ENCODE results near the gene TSEN54. TPM values are rescaled to one million over a fixed set of nuclear protein-coding genes. Genes with fewer than 3 reads are reported as not detected.

The TSEN54 gene
- polyA plus RNA-seq, 1 of the 3 experiments (the other 2 are of a cell fraction) = 29.8 TPM

GRCh38 chr17:75524269-75524969 is 8.1 kb downstream of the TSEN54 start:
- Histone ChIP-seq H3F3A (replicated peaks; ENCODE audit: insufficient read depth) (peaks cover 12% of the 10 kb centered on the region), H3K27ac (ENCODE audit: low read depth in 2 of 2, low read length in 1 of 2) (no peak overlapping the region), H4K20me1 (ENCODE audit: insufficient read depth) (0 out of 2 replicates have a peak, but pooled peaks cover 10% of the 10 kb centered on the region), H3K36me3 (replicated peaks in 1 of 2; ENCODE audit: control insufficient read depth in 1 of 2, insufficient read depth in 2 of 2, low read length in 1 of 2) (peaks cover 9 to 12% of the 10 kb centered on the region in 2 experiments), H3K4me3 (ENCODE audit: low read depth in 2 of 2, low read length in 1 of 2) (peak overlapping the region in 1 of 2 experiments; percentile 57; a peak in 2 of 4 replicates), H3K9me3 (no peaks in the 10 kb centered on the region), H3K4me2 (peak overlapping the region; percentile 88), H3K9ac (no peak overlapping the region), H3K79me2 (ENCODE audit: insufficient read depth) (no peaks in the 10 kb centered on the region), H3K4me1 (ENCODE audit: control insufficient read depth in 1 of 2, insufficient read depth in 2 of 2, low read depth in 1 of 2, low read length in 1 of 2) (peaks cover 0 to 14% of the 10 kb centered on the region in 2 experiments; a peak in 1 of 4 replicates), H2AFZ (ENCODE audit: low read depth) (peak overlapping the region; percentile 85; the same call in 1 of the 2 replicates), H3K9me2 (no peaks in the 10 kb centered on the region), H3K27me3 (ENCODE audit: insufficient read depth) (peaks cover 12% of the 10 kb centered on the region; the same call in 1 of the 2 replicates)
- POLR2A ChIA-PET = interaction anchor here (0.6 to 1.3 kb wide), 2 partner anchors 8 to 120 kb away, joined by 3 to 24 read pairs; partner anchors contain the start of gene TSEN54
- 59% methylated on average over 18 of the region's 24 CpGs for WGBS (ENCODE audit: low lambda C conversion rate)
- CTCF ChIA-PET = interaction anchor here (0.5 to 2.2 kb wide), 20 partner anchors 8 to 444 kb away, joined by 3 to 18 read pairs (median 4); partner anchors contain the start of gene TSEN54
- TF ChIP-seq SMC3 (IDR thresholded peaks at IDR 0.05; ENCODE audit: low read depth, low read length) (no peak), POLR2AphosphoS5 (IDR thresholded peaks at IDR 0.05; ENCODE audit: low read depth, low read length) (peak; percentile 8; the same call in 1 of the 2 replicates)
- peak; percentile 41 for DNase-seq

GRCh38 chr17:75524970-75525805 is 8.9 kb downstream of the TSEN54 start, which contains the start of gene LLGL2:
LLGL2 (plus strand) TSS chr17:75525697; CDS start chr17:75543427, 17,730 bp downstream.
- H2AFZ ChIP-seq (ENCODE audit: low read depth) = peak within 1 kb of the TSS; percentile 85
- H3F3A ChIP-seq (replicated peaks; ENCODE audit: insufficient read depth) = peaks cover 12% of the 10 kb centered on the region
- peak within 1 kb of the TSS; percentile 88 for H3K4me2 ChIP-seq
- ChIA-PET POLR2A (interaction anchor here (0.6 to 1.3 kb wide), 3 partner anchors 9 to 68 kb away, joined by 3 to 24 read pairs (median 4); partner anchors contain the start of gene TSEN54), CTCF (interaction anchor here (0.5 to 2.2 kb wide), 18 partner anchors 9 to 444 kb away, joined by 3 to 18 read pairs (median 3); partner anchors contain the start of genes MIF4GD and TSEN54)
- H3K4me3 ChIP-seq (ENCODE audit: low read depth in 2 of 2, low read length in 1 of 2) = peak within 1 kb of the TSS; percentile 57 to 67
- H3K9me2 ChIP-seq = no peaks in the 10 kb centered on the region
- DNase-seq = peak; percentile 99
- TF ChIP-seq TAF1 (IDR thresholded peaks at IDR 0.05; ENCODE audit: borderline replicate concordance, low read depth, low read length) (no peak), MAX (IDR thresholded peaks at IDR 0.05; ENCODE audit: low read depth) (no peak), TEAD4 (IDR thresholded peaks at IDR 0.05; ENCODE audit: borderline replicate concordance, insufficient read depth) (0 out of 2 replicates have a peak, but pooled peaks have one; percentile 15), SMC3 (IDR thresholded peaks at IDR 0.05; ENCODE audit: low read depth, low read length) (peak; percentile 47), GABPA (IDR thresholded peaks at IDR 0.05; ENCODE audit: low read depth) (0 out of 2 replicates have a peak, but pooled peaks have one; percentile 6), YY1 (IDR thresholded peaks at IDR 0.05; ENCODE audit: low read depth) (no peak), PBX3 (IDR thresholded peaks at IDR 0.05) (peak; percentile 1; the same call in 1 of the 2 replicates), RAD21 (IDR thresholded peaks at IDR 0.05; ENCODE audit: low read length) (peak; percentile 49), NRF1 (IDR thresholded peaks at IDR 0.05; ENCODE audit: low read depth, low read length) (peak; percentile 13; the same call in 1 of the 2 replicates), RXRA (IDR thresholded peaks at IDR 0.05; ENCODE audit: borderline replicate concordance, low read depth) (no peak), JUND (IDR thresholded peaks at IDR 0.05) (no peak), RCOR1 (IDR thresholded peaks at IDR 0.05; ENCODE audit: low read length) (no peak), CHD2 (IDR thresholded peaks at IDR 0.05; ENCODE audit: low read length, partially characterized antibody) (peak; percentile 42), CTCF (IDR thresholded peaks at IDR 0.05) (peak; percentile 45), POLR2AphosphoS5 (IDR thresholded peaks at IDR 0.05; ENCODE audit: low read depth, low read length) (peak; percentile 4; the same call in 1 of the 2 replicates), MXI1 (IDR thresholded peaks at IDR 0.05; ENCODE audit: low read depth, low read length) (peak; percentile 33; the same call in 1 of the 2 replicates)
- no peak within 1 kb of the TSS; a peak in 1 of 4 replicates for H3K27ac ChIP-seq (ENCODE audit: low read depth in 2 of 2, low read length in 1 of 2)
- peaks cover 12% of the 10 kb centered on the region; the same call in 1 of the 2 replicates for H3K27me3 ChIP-seq (ENCODE audit: insufficient read depth)
- peaks cover 3 to 9% of the 10 kb centered on the region in 2 experiments for H3K36me3 ChIP-seq (replicated peaks in 1 of 2; ENCODE audit: control insufficient read depth in 1 of 2, insufficient read depth in 2 of 2, low read length in 1 of 2)
- H3K79me2 ChIP-seq (ENCODE audit: insufficient read depth) = no peaks in the 10 kb centered on the region
- peak within 1 kb of the TSS; percentile 17; the same call in 1 of the 2 replicates for H3K9ac ChIP-seq
- peaks cover 0 to 14% of the 10 kb centered on the region in 2 experiments; a peak in 1 of 4 replicates for H3K4me1 ChIP-seq (ENCODE audit: control insufficient read depth in 1 of 2, insufficient read depth in 2 of 2, low read depth in 1 of 2, low read length in 1 of 2)
- H4K20me1 ChIP-seq (ENCODE audit: insufficient read depth) = 0 out of 2 replicates have a peak, but pooled peaks cover 10% of the 10 kb centered on the region
- 2% methylated on average over 47 of the region's 108 CpGs for WGBS (ENCODE audit: low lambda C conversion rate)
- H3K9me3 ChIP-seq = no peaks in the 10 kb centered on the region
